HL-60/S4 treated with phorbol 12-myristate 13-acetate at 8.2 ng/mL for 4 days and 3 days (cell line): Measurements from ENCODE around the gene PCDH15.

Experiments
- in situ Hi-C: fragments of 300-500 bp; cut with MboI; formaldehyde crosslinking; loops from 2 replicates; pipeline ENCODE4 v1.15.0; 2022; ENCODE audit warnings: low sequenced_read_pairs

PCDH15 gene

GRCh38 chr10:53893061-53893460, 908.0 kb downstream of the PCDH15 start:
- in situ Hi-C loops = no loop called here

- in situ Hi-C loops = no loop called here
Observed at GRCh38 chr10:53886325-53887300, 914.4 kb downstream of the PCDH15 start.

- in situ Hi-C loops = no loop called here
Observed at GRCh38 chr10:53864846-53865245, 936.2 kb downstream of the PCDH15 start.

GRCh38 chr10:53852450-53853175, 948.4 kb downstream of the PCDH15 start:
- in situ Hi-C loops = no loop called here

GRCh38 chr10:53846809-53847208, 954.2 kb downstream of the PCDH15 start:
- in situ Hi-C loops = no loop called here

GRCh38 chr10:53843736-53844362, 957.2 kb downstream of the PCDH15 start:
- in situ Hi-C loops = no loop called here

GRCh38 chr10:53841483-53842145, 959.4 kb downstream of the PCDH15 start:
- in situ Hi-C loops = no loop called here

GRCh38 chr10:53840653-53841052, 960.4 kb downstream of the PCDH15 start:
- in situ Hi-C loops = no loop called here

GRCh38 chr10:53839440-53840039, 961.5 kb downstream of the PCDH15 start:
- in situ Hi-C loops = no loop called here

GRCh38 chr10:53836638-53837037, 964.4 kb downstream of the PCDH15 start:
- in situ Hi-C loops = no loop called here

- in situ Hi-C loops = no loop called here
Observed at GRCh38 chr10:53833908-53834307, 967.1 kb downstream of the PCDH15 start.

GRCh38 chr10:53827261-53827660, 973.8 kb downstream of the PCDH15 start:
- in situ Hi-C loops = no loop called here

- in situ Hi-C loops = no loop called here
Observed at GRCh38 chr10:53808677-53809372, 992.2 kb downstream of the PCDH15 start.

- in situ Hi-C loops = no loop called here
Observed at GRCh38 chr10:53786236-53786900, 1014.7 kb downstream of the PCDH15 start.

GRCh38 chr10:53771701-53772100, 1029.3 kb downstream of the PCDH15 start:
- in situ Hi-C loops = no loop called here

- in situ Hi-C loops = no loop called here
Observed at GRCh38 chr10:53770903-53771302, 1030.1 kb downstream of the PCDH15 start.

- in situ Hi-C loops = no loop called here
Observed at GRCh38 chr10:53765311-53765710, 1035.7 kb downstream of the PCDH15 start.

GRCh38 chr10:53754596-53755250, 1046.3 kb downstream of the PCDH15 start:
- in situ Hi-C loops = no loop called here
